A549 treated with ZK216348 at 1 μM for 4 hours (cell line): ENCODE results near the gene IL1RL1. TPM values are rescaled to one million over a fixed set of nuclear protein-coding genes. Genes with fewer than 3 reads are reported as not detected.

ENCODE experiments used
- total RNA-seq: library from RNA; stranded (reverse); fragments of 200-300 nt; extraction: Qiagen RNA extraction; gene quantifications from 5 replicates; pipeline ENCODE4 v1.2.3, GENCODE V29; 2022; ENCODE audit warnings: low read depth

IL1RL1 gene
- 0.68 to 1.2 TPM (median 1.1 TPM) in 5 replicates for total RNA-seq

DNA sequence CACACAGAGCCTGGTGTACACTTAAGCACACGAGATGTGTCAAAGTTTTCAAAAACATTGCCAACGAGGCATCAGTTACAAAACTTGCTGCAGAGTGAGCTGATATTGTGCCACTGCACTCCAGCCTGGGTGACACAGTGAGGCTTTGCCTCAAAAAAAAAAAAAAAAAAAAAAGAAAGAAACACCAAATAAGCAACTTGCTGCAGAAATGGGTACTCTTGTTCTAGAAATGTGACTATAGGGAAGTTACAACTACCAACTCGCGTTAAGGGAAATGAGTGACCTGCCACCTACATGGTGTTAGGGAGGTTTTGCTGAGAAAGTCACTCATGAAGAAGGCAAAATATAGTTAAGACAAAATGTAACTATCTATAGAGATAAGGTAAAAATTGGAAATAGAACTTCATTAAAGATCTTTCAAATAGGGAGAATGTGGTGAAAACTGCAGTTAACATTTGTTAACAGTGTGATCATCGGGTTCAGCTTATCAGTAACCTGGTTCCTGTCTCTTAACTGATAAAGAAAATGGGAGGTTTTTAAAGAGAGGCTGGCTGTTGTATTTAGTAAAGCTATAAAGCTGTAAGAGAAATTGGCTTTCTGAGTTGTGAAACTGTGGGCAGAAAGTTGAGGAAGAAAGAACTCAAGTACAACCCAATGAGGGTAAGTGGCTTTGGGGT, at the start of gene IL1RL1:
TSS of gene IL1RL1 (plus strand) at position 600 of the 677 bp plus-strand sequence. CDS start 26,702 bp downstream, outside the sequence.

GRCh38 chr2:102355526-102356380, 44.4 kb downstream of the IL1RL1 start, which contains the start of gene IL18R1:
Gene IL18R1 (plus strand): TSS chr2:102355796. CDS start chr2:102362661, 6,865 bp downstream.

Other genes with a start within 250 kb of the IL1RL1 start
- 27.0 to 46.0 TPM (median 40.9 TPM) in 5 replicates for gene IL1R1, start 168.8 kb upstream of the IL1RL1 start, total RNA-seq
- gene IL1RL2, start 124.5 kb upstream of the IL1RL1 start, total RNA-seq: not detected in 5 replicates
- gene IL18R1, start 44.2 kb downstream of the IL1RL1 start, total RNA-seq: 0.49 to 1.2 TPM (median 0.82 TPM) in 5 replicates
- not detected in 5 replicates for gene IL18RAP, start 111.6 kb downstream of the IL1RL1 start, total RNA-seq
- not detected in 5 replicates for gene SLC9A4, start 161.7 kb downstream of the IL1RL1 start, total RNA-seq